Central memory CD4-positive, alpha-beta T cell (primary cell): ENCODE measurements around the gene ZNF770.
"Not testable (repeated sequence)": the region's sequence is repeated elsewhere in the genome, so short reads cannot be mapped to it uniquely, and the experiment has no call there.

Source experiments
- DNase-seq: peaks from one replicate; pipeline ENCODE4 v3.0.0; 2022

Gene ZNF770

DNA sequence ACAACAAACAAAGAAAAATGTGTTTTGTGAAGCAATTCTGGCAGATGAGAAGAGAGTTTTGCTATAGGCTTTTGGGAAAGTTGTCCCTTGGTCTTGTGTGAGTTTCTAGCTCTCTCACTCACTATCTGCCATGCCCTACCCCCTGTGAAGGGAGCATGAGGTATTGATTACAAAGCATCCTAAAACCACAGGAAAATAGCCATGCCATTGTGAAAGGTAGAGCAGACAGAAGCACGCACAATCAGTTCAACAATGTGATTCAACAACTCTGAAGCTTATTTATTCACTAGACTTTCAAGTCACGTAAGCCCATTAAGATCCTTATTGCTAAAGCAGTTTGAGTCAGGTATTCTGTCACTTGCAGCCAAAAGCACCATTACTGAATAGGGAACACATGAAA is 12.0 kb downstream of the ZNF770 start:
- DNase-seq: no peak

DNA sequence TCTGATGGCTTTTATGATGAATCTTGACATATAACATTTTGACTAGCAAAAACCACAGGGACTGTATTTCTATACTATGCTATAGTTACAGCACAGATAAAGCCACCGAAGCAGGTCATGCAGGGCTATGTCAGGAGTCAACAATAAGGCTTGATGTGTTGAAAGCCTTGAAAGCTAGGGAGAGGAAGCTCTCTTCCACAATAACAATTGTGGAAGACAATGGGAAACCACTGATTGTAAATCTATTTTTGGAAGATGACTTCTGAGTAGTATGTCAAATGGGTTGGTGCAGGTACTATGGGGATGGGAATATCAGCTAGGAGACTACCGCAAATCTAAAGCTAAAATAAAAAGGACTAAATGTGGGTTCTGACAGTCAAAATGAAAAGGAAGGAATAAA is 14.6 kb downstream of the ZNF770 start:
- no peak for DNase-seq

DNA sequence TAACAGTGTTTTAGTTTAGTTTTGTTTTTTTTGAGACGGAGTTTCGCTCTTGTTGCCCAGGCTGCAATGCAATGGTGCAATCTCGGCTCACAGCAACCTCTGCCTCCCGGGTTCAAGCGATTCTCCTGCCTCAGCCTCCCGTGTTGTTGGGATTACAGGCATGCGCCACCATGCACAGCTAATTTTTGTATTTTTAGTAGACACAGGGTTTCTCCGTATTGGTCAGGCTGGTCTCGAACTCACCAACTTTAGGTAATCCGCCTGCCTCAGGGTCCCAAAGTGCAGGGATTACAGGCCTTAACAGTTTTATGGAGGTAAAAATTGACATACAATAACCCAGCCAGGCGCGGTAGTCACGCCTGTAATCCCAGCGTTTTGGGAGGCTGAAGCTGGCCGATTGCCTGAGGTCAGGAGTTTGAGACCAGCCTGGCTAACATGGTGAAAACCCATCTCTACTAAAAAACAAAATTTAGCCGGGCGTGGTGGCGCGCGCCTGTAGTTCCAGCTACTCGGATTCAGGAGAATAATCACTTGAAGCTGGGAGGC is 17.9 kb downstream of the ZNF770 start:
- DNase-seq: not testable (repeated sequence)

DNA sequence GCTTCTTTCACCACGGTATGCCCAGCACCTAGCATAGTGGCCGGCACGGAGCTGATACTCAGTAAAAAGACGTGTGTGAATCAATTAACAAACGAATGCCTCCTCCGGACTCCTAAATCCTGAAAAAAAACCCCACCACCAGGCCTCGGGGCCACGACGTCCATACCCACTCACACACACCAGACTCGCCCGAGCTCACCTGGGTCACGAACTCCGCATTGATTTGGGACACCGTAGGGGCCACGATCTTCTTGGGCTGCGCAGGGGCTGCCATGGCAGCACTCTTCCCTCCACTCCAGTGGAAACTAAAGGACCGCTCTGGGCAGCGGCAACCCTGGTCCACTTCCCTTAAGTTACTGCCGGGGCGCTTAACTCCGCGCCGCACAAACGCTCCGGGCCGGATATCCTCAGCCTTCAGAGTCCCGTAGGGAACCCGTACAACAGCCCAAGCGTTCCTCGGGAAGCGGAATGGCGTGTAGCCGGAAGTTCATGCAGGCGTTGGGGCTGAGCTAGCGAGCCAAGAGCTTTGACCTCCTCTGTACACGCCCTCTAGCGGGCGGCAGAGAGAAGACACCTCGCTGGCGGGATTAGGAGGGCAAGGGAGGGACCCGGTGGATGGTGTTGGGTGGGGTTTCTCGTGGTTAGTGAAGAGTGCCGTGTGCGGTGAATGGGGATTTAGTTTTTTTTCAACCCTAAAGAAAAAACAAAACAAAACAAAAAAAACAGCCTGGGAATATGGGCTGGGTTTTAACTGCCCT is 18.6 kb downstream of the ZNF770 start, which contains the start of gene AQR:
AQR (minus strand) TSS at position 403 of the 758 bp plus-strand sequence; CDS start at position 274, 129 bp downstream.
- DNase-seq: peak; percentile 86

DNA sequence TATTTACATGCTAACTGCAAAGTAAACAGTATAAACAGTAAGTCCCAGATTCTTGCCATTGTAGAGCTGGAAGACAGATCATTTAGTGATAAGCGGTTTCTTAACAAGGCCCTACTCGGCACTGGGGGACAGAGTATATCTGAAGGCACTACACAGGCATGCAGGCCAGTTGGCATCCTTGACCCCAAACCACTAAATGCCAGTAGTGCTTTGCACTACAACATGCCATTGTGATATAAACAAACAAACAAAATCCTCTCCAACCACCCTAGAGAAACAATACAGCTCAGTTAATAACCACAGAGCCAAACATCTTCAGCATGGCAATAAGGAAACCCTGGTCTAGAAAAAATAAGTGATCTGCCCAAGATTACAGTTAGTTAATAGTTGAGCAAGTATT is 23.8 kb downstream of the ZNF770 start:
- no peak for DNase-seq

DNA sequence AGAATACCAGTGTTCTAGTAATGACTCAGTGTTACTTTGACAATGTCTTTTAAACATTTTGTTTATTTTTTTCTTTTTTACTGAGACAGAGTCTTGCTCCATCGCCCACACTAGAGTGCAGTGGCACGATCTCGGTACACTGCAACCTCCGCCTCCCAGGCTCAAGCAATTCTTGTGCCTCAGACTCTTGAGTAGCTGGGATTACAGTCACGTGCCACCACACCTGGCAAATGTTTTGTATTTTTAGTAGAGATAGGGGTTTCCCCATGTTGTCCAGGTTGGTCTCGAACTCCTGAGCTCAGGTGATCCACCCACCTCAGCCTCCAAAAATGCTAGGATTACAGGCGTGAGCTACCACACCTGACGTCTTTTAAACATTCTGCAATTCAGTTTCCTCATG is 34.2 kb downstream of the ZNF770 start:
- no peak for DNase-seq

DNA sequence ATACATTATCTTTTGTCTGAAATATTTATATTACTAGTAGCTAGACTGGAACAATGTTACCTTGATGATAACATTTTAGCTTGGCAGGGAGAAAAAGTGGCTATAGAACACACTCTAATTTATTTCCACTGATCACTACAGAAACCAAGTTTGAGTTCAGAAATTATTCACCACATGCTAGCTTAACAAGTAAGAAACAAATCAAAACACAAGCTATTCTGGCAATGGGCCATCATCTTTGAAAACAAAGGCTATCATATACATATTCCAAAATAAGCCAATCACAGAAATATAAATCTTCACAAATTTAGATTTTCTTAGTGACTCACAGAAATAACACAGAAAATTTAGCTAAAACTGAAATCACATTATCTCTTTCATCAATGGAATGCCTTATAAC is 35.6 kb downstream of the ZNF770 start:
- DNase-seq: no peak

DNA sequence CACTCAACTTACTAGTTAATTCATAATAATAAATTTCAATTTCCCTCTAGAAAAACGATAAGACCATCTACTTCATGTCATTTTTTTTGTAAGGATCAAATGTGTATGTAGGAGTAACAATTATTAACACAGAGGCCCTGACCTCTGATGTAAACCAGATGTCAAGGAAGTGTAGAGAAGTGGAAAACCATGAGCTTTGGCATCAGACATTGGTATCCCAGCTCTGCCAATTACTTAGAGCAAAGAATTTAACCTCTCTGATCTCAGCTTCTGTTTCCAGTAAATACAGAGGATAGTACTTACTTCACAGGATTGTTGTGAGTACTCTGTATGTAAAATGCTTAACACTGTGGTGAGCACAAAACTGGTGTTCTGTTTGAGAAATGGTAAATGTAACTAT is 36.1 kb downstream of the ZNF770 start:
- DNase-seq: no peak

DNA sequence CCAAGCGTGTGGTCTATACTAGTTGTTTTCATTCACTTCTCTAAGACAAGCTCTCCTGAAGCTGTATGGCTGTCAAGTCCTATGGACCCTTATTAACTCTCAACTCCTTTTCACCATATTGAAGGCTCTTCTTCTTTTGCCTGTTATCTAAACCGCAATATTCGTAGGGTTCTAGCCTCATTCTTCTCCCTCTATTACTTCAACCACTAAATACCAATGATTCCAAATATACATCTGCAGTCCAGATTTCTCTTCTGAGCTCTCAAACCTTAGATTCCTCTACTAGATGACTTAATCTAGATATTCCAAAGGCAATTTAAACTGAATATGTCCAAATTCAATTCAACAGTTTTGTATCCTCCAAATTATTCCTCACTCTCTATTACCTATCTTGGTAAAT is 43.2 kb downstream of the ZNF770 start:
- DNase-seq: no peak

DNA sequence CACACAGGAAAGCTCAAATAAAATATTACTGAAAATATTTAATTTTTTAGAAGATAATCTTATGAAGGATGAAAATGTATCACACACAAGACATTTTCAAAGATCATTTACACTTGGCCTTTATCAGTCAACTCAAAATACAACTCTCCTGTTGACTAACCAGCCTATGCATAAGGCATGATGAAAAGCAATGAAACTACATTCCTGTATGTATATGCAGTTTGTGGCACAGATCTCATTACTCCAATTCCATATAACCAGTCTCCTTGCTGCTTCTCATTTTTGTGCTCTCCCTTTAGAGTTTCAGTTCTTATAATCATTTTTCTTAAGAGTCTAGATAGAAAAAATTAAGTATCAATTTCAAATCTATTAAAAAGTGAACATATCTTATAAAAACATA is 44.4 kb downstream of the ZNF770 start:
- DNase-seq: no peak

DNA sequence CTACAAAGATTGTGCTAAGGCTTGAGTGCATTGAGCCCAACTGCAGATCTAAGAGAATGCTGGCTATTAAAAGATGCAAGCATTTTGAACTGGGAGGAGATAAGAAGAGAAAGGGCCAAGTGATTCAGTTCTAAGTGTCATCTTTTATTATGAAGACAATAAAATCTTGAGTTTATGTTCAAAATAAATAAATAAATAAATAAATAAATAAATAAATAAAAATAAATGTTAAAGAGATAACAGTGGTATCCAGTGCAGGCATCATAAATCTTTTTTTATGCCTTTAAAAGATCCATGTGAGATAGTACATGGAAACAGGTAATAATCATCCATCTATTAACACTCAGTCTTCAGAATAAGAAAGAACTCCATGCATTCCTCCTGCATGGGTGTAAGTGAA is 44.8 kb downstream of the ZNF770 start:
- not testable (repeated sequence) for DNase-seq

DNA sequence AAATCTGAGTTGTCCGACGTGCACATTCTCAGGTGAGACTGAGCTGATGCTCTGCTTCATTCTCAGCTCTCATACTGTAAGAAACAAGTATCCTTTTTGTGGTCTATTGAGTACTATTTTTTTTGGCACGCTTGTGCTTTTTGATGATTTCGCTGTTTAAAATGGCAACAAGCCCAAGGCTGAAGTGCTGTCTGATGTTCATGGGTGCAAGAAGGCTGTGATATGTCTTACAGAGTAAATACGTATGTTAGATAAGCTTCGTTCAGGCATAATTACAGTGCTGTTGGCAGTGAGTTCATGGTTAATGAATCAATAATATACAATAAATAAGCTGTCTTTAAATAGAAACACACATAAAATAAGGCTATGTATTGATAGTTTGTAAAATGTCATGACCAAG is 45.7 kb downstream of the ZNF770 start:
- DNase-seq: no peak

DNA sequence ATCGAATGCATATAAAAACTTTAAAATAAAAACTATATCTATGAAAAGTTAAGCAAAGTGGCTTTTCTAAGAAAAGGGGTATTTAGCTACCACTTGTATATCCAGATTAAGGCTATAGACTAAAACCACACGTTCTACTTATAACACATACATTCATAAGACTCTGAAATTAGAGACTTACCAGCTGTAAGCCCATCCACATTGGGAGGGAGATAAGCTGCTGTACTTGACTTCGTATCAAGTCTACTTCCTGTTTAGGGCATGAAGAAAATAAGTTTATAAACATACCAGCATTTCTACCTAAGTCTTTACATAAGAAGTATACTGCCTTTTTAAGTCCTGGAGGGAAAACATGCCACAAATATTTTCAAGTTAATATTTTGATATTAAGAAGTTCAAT is 46.3 kb downstream of the ZNF770 start:
- DNase-seq: no peak

DNA sequence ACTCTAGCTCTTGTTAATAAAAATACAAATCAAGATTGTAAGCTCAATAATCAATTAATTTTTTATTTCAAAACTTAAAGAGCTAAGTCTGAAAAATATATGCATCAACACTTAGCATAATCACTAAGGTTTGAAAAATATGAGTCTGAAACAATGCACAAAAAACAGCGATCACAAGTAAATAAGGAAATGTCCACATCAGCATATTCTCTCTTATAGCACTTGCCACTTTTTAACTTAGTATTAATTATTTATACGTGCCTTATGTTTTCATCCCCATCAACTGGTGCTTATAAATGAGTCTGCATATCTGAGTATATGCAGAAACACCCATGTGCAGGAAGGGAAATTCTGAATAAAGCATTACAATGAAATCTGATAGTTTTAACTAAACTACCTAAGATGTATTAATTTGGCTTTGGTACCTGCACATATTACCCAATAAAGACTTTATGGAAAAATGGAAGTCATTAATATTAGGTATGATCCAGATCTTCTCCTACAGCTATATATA is 46.8 kb downstream of the ZNF770 start:
- DNase-seq: no peak

DNA sequence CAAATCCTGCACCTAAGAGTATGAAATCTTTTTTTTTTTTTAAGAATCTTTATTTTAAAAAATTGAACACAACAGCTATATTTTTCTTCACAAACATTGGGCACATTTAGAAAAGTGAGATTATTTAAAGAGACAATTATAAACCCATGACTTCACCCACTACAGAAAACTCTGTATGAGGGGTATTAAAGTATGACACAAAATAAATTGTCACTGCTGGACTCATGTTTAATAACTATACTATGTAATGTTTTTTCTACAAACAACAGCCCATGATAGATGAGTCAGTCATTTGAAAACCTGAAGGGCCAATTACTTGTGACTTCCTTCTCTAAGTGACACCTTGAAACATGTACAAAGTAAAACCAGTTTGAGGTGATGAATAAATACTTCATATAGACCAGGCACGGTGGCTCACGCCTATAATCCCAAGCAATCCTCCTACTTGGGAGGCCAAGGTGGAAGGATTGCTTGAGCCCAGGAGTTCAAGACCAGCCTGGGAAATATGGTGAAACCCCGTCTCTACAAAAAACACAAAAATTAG is 54.6 kb downstream of the ZNF770 start:
- no peak for DNase-seq

DNA sequence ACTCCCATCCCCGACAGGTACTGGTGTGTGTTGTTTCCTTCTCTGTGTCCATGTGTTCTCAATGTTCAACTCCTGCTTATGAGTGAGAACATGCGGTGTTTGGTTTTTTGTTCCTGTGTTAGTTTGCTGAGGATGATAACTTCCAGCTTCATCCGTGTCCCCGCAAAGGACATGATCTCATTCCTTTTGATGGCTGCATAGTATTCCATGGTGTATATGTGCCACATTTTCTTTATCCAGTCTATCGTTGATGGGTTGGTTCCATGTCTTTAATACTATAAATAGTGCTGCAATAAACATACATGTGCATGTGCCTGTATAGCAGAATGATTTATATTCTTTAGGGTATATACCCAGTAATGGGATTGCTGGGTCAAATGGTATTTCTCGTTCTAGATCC is 59.7 kb downstream of the ZNF770 start:
- not testable (repeated sequence) for DNase-seq
